Measurements from ENCODE around the gene PRUNE2. TPM values are rescaled to one million over a fixed set of nuclear protein-coding genes. Genes with fewer than 3 reads are reported as not detected.

PRUNE2 gene
- total and polyA plus RNA-seq, 9 donors: 9.1 to 16.4 (median 11.9) TPM

DNA sequence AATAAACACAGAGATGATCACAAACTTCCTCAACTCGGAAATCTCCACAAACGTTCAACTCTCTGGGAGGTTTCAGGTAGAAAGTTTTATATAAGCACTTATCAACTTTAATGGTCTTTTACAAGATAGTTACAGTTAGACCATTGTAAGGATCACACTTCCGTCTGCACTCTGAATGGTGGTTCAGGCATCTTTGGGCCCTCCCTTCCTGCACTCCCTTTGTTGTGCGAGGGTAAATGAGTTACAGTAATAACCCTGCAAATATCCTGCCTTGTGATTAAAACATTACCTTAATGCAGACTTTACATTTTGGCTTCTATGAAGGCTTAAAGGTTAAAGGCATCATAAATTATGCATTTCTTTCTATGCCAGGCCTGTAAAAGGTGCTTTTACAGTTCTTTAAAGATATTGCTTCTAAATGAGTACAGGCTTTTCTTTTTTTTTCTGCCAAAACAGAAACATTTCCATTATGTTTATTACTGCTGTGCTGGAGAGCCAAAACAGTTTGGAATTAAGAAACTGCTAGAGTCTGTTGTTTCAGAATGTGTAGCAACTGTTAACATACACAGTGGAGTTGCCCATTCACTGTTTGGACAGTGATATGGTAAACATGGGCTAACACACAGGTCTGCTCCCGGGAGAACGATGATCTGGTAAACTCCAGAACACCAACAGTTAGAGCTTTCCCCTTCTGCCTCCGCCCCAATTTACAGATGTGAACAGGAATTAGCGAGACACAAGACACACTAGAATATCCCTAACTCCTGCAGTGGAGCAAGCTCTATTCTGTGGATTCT is 1.1 kb downstream of the PRUNE2 start:
- Histone ChIP-seq H3K4me1 (ENCODE audit: control insufficient read depth, insufficient read depth, low read length) (peaks cover 16% of the 10 kb centered on the region), H3K36me3 (ENCODE audit: control insufficient read depth, insufficient read depth, low read length) (no peaks in the 10 kb centered on the region), H3K27ac (ENCODE audit: low read length) (no peak overlapping the region), H3K4me3 (ENCODE audit: low read length) (no peak overlapping the region), H3K9me3 (replicated peaks; ENCODE audit: control insufficient read depth, low read depth, low read length) (no peaks in the 10 kb centered on the region), H3K27me3 (ENCODE audit: control insufficient read depth, insufficient read depth, low read length) (peaks cover 42% of the 10 kb centered on the region)
- 68% methylated on average over 5 of the region's 8 CpGs for WGBS (ENCODE audit: insufficient coverage)
- no peak for DNase-seq

DNA sequence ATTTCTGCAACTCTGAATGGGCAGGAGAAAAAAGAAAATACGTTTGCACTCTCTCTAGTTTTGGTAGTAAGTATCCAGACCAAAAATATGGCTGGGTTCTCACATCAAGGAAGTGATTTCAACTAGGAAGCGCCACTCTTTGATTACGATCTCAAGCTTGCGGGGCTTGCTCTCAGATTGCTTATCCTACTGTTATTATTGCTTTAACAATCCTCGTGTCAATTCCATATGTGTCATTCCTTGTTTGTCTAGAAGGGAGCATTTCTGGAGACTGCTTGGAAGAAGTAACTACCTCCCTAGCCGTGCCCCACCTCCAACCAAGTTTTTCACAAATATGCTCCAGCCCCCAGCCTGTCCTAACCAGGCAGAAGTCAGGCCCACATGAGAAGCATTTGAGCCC is 3.5 kb downstream of the PRUNE2 start:
- Histone ChIP-seq H3K4me1 (ENCODE audit: control insufficient read depth, insufficient read depth, low read length) (peaks cover 16% of the 10 kb centered on the region), H3K4me3 (ENCODE audit: low read length) (no peak overlapping the region), H3K27me3 (ENCODE audit: control insufficient read depth, insufficient read depth, low read length) (peaks cover 48% of the 10 kb centered on the region), H3K36me3 (ENCODE audit: control insufficient read depth, insufficient read depth, low read length) (no peaks in the 10 kb centered on the region), H3K9me3 (replicated peaks; ENCODE audit: control insufficient read depth, low read depth, low read length) (no peaks in the 10 kb centered on the region), H3K27ac (ENCODE audit: low read length) (no peak overlapping the region)
- no CpG with 5 or more reads among the region's 6 CpGs for WGBS (ENCODE audit: insufficient coverage)
- DNase-seq: no peak

DNA sequence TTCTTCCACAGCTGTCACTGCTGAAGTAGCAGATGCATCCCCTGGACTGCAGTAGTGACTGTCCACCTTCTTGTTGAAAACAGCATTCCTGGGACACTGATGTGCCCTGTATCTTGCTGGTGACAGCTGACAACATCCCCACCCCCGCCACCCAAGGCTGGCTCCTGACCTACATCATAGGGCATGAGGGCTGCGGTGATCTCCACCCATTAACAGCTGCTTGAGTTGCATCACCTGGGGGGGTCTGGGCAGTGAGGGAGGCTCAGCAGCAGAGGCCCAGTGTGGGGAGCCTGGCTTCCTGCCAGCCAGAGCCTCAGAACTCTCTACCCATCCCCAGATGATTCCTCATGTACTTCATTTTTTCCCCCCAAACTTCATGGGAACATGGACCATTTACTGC is 4.1 kb downstream of the PRUNE2 start:
- no CpG with 5 or more reads among the region's 2 CpGs for WGBS (ENCODE audit: insufficient coverage)
- Histone ChIP-seq H3K4me3 (ENCODE audit: low read length) (no peak overlapping the region), H3K4me1 (ENCODE audit: control insufficient read depth, insufficient read depth, low read length) (peaks cover 16% of the 10 kb centered on the region), H3K9me3 (replicated peaks; ENCODE audit: control insufficient read depth, low read depth, low read length) (no peaks in the 10 kb centered on the region), H3K27ac (ENCODE audit: low read length) (no peak overlapping the region), H3K27me3 (ENCODE audit: control insufficient read depth, insufficient read depth, low read length) (peaks cover 44% of the 10 kb centered on the region), H3K36me3 (ENCODE audit: control insufficient read depth, insufficient read depth, low read length) (no peaks in the 10 kb centered on the region)
- peak; percentile 8 for DNase-seq

DNA sequence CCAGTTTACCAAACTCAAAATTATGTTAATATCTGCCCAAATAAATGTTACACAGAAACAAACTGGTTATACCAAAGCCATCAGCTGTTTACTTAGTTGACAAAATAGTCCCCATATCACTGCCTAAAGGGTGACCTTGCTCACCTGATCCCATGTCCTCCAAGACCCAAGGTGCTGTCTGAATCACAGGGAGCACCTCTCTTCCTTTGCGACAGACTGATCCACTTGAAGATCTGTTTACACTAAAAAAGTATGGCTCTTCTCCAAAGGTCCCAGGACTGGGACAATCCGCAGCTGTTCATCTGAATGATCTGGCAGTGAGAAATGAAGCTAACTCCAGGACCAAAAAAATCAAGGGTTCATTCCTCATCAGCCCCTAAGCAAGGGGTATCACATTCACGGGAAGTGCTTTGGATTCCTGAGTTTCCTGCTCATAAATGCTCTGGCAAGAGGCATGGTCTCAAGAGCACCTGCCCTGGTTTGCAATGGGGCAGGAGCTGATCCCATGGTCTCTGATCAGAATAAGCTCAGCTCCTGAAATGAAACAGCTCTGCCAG is 5.0 kb downstream of the PRUNE2 start:
- Histone ChIP-seq H3K9me3 (replicated peaks; ENCODE audit: control insufficient read depth, low read depth, low read length) (no peaks in the 10 kb centered on the region), H3K27ac (ENCODE audit: low read length) (no peak overlapping the region), H3K36me3 (ENCODE audit: control insufficient read depth, insufficient read depth, low read length) (no peaks in the 10 kb centered on the region), H3K27me3 (ENCODE audit: control insufficient read depth, insufficient read depth, low read length) (peaks cover 42% of the 10 kb centered on the region), H3K4me1 (ENCODE audit: control insufficient read depth, insufficient read depth, low read length) (peaks cover 14% of the 10 kb centered on the region), H3K4me3 (ENCODE audit: low read length) (no peak overlapping the region)
- 40% methylated on average over 1 of the region's 3 CpGs for whole genome bisulfite sequencing (ENCODE audit: insufficient coverage)
- peak; percentile 25 for DNase-seq

DNA sequence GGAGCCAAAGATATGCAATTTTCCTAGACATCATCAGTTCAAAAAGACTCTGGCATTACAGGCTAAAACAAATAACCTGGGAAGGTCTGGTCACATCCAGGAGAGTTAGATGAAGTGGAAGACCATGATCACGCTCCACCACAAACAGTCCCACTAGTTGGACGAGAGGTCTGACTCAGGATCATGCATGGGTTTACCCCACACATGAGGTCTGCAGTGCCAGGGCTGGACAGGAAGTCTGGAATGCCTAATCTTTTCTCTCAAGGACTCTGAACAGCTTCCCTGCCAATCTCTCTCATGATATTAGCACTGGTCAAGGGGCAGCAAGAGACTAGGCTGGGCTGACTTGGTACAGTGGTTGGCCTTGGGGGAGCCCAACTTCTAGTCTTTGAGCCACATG is 7.1 kb downstream of the PRUNE2 start:
- WGBS (ENCODE audit: insufficient coverage): 83% methylated on average over 1 of the region's 2 CpGs
- Histone ChIP-seq H3K9me3 (replicated peaks; ENCODE audit: control insufficient read depth, low read depth, low read length) (no peaks in the 10 kb centered on the region), H3K4me1 (ENCODE audit: control insufficient read depth, insufficient read depth, low read length) (peaks cover 10% of the 10 kb centered on the region), H3K27me3 (ENCODE audit: control insufficient read depth, insufficient read depth, low read length) (peaks cover 33% of the 10 kb centered on the region), H3K4me3 (ENCODE audit: low read length) (no peak overlapping the region), H3K36me3 (ENCODE audit: control insufficient read depth, insufficient read depth, low read length) (no peaks in the 10 kb centered on the region), H3K27ac (ENCODE audit: low read length) (no peak overlapping the region)
- no peak for DNase-seq

DNA sequence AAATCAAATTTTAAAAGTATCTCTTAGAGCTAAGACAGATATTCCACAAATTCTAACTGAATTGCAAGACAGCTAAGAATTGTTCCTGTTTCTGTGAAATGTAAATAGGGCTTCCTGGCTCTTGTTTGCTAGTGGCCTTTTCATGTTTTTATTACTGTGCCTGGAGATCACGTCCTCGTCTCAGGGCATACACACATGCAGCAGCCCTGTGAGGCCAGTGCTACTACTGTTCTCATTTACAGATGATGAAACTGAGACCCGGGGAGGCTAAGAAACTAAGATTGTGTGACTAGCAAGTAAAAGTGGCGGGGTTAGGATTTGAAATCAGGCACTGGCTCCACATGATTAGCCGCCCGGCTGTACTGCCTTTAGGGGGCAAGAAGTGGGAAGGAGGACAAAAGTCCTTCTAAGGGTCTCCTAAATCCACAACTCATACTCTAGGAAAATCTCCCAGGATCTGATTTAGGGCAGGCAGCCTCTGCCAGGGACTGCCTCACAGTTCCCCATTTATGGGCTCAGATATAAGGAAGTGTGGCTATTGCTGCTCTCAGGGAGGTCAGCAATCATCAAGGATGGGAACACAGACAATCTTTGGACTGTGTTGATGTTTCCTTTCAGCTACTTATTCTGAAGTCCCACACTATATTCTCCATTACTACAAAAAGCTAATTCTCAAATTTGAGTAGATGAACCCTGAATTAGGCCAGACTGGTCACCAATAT is 7.9 kb downstream of the PRUNE2 start:
- WGBS (ENCODE audit: insufficient coverage): 54% methylated on average over 3 of the region's 6 CpGs
- DNase-seq: no peak
- Histone ChIP-seq H3K4me1 (ENCODE audit: control insufficient read depth, insufficient read depth, low read length) (peaks cover 12% of the 10 kb centered on the region), H3K9me3 (replicated peaks; ENCODE audit: control insufficient read depth, low read depth, low read length) (no peaks in the 10 kb centered on the region), H3K27me3 (ENCODE audit: control insufficient read depth, insufficient read depth, low read length) (peaks cover 29% of the 10 kb centered on the region), H3K36me3 (ENCODE audit: control insufficient read depth, insufficient read depth, low read length) (no peaks in the 10 kb centered on the region), H3K27ac (ENCODE audit: low read length) (no peak overlapping the region), H3K4me3 (ENCODE audit: low read length) (no peak overlapping the region)

DNA sequence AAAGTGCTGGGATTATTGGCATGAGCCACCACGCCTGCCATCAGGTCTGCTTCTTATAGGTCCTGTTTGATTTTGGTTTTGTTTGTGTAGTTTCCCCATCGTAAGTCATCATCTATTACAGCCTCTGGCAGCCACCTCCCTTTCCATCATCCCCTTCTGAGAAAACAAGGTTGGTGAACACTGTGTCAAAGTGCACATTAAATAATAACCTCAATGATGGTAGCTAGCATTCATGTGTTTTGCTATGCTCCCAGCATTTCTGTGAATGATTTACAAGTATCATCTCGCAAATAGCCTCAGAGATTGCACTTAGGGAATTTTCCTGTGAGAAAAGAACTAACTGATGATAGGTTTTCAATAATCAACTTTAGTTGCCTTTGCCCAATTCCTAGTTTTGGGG is 9.9 kb downstream of the PRUNE2 start:
- WGBS (ENCODE audit: insufficient coverage): no CpG with 5 or more reads among the region's 3 CpGs
- H3K4me3 ChIP-seq (ENCODE audit: low read length): no peak overlapping the region
- H3K27me3 ChIP-seq (ENCODE audit: control insufficient read depth, insufficient read depth, low read length): peaks cover 28% of the 10 kb centered on the region
- peaks cover 10% of the 10 kb centered on the region for H3K4me1 ChIP-seq (ENCODE audit: control insufficient read depth, insufficient read depth, low read length)
- no peak overlapping the region for H3K27ac ChIP-seq (ENCODE audit: low read length)
- DNase-seq: no peak
- no peaks in the 10 kb centered on the region for H3K9me3 ChIP-seq (replicated peaks; ENCODE audit: control insufficient read depth, low read depth, low read length)
- no peaks in the 10 kb centered on the region for H3K36me3 ChIP-seq (ENCODE audit: control insufficient read depth, insufficient read depth, low read length)

DNA sequence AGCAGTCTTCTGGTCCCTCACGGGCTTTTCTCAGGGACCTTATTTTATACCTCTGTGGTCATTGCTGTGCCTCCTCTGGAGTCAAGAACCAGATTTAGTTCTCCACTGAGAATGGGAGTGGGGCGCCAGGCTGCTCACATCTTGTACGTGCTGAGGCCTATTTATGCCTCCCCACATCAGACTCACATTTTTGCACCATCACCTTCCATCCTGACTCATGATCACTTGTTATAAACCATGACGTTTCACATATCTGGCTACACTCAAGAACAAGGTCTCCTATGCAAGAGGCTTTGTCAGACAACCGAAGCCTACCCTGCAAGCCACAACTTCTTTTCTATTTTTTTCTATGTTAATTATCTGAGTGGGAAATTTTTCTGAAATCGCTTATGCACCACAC is 10.7 kb downstream of the PRUNE2 start:
- Histone ChIP-seq H3K9me3 (replicated peaks; ENCODE audit: control insufficient read depth, low read depth, low read length) (no peaks in the 10 kb centered on the region), H3K36me3 (ENCODE audit: control insufficient read depth, insufficient read depth, low read length) (no peaks in the 10 kb centered on the region), H3K27ac (ENCODE audit: low read length) (no peak overlapping the region), H3K4me3 (ENCODE audit: low read length) (no peak overlapping the region), H3K4me1 (ENCODE audit: control insufficient read depth, insufficient read depth, low read length) (peaks cover 7% of the 10 kb centered on the region), H3K27me3 (ENCODE audit: control insufficient read depth, insufficient read depth, low read length) (peaks cover 26% of the 10 kb centered on the region)
- no peak for DNase-seq
- WGBS (ENCODE audit: insufficient coverage): 79% methylated on average over 4 of the region's 6 CpGs

DNA sequence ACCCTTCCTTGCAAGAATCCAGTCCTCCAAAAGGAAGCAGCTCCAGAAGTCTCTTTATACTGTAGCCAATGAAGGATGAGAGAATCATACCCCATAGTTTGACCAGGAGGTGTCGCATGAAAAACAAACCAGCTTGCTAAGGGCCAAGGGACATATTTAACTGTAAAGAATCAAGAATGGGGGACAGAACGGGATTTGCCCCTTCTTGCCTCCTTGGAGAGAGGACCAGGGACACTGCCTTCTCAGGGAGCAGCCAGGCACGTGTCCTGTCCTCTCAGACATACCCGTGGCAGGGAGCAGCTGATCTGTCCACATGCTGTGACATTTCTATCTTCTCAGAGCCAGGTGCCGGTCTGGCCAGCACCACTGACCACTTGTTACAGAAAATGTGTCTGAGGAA is 11.7 kb downstream of the PRUNE2 start:
- H3K36me3 ChIP-seq (ENCODE audit: control insufficient read depth, insufficient read depth, low read length): no peaks in the 10 kb centered on the region
- H3K9me3 ChIP-seq (replicated peaks; ENCODE audit: control insufficient read depth, low read depth, low read length): no peaks in the 10 kb centered on the region
- peaks cover 22% of the 10 kb centered on the region for H3K27me3 ChIP-seq (ENCODE audit: control insufficient read depth, insufficient read depth, low read length)
- H3K4me3 ChIP-seq (ENCODE audit: low read length): no peak overlapping the region
- no peak overlapping the region for H3K27ac ChIP-seq (ENCODE audit: low read length)
- peaks cover 7% of the 10 kb centered on the region for H3K4me1 ChIP-seq (ENCODE audit: control insufficient read depth, insufficient read depth, low read length)
- peak; percentile 27 for DNase-seq
- 59% methylated on average over 5 of the region's 5 CpGs for WGBS (ENCODE audit: insufficient coverage)

DNA sequence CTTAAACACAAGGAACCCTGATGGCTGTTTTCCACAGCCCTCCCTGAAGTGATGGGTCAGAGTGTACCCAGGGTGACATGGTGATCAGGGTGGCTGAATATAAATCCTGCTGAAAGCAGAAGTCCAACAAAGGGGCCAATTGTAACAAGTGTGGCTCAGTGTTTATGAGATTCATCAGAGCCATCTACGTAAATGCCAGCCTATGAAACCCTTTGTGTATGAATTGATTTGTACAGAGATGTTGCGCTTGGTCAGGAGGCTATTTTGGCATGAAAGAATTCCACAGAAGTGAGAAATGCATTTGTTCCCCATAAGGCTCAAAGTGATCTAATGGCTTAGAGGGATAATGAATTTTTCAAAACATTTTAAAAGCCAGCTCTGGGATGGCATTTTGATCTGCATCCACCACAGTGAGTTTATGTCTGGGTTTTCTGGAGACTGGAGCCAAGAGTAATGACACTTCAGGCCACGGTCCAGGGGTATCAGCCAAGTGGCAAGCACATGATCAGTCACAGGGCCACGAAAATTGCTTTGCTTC is 12.4 kb downstream of the PRUNE2 start:
- peak; percentile 72 for DNase-seq
- Histone ChIP-seq H3K4me1 (ENCODE audit: control insufficient read depth, insufficient read depth, low read length) (peaks cover 7% of the 10 kb centered on the region), H3K9me3 (replicated peaks; ENCODE audit: control insufficient read depth, low read depth, low read length) (no peaks in the 10 kb centered on the region), H3K4me3 (ENCODE audit: low read length) (no peak overlapping the region), H3K27ac (ENCODE audit: low read length) (no peak overlapping the region), H3K36me3 (ENCODE audit: control insufficient read depth, insufficient read depth, low read length) (no peaks in the 10 kb centered on the region), H3K27me3 (ENCODE audit: control insufficient read depth, insufficient read depth, low read length) (peaks cover 20% of the 10 kb centered on the region)
- 61% methylated on average over 3 of the region's 4 CpGs for WGBS (ENCODE audit: insufficient coverage)

All from muscle of leg (tissue), 11 donors.